HPDE6-E6E7 (cell line): ENCODE data around the gene CCDC187.
"Not testable (repeated sequence)": the region's sequence is repeated elsewhere in the genome, so short reads cannot be mapped to it uniquely, and the experiment has no call there.

Experiments
- DNase-seq: peaks from one replicate; pipeline ENCODE4 v3.0.0; 2011; ENCODE audit warnings: missing footprints; ENCODE audit errors: extremely low spot score

CCDC187 gene

GRCh38 chr9:136239135-136239982 is 64.5 kb downstream of the CCDC187 start:
- no peak for DNase-seq

GRCh38 chr9:136238342-136238732 is 65.6 kb downstream of the CCDC187 start:
- DNase-seq: no peak

- no peak for DNase-seq
Observed at GRCh38 chr9:136237486-136238341, 66.2 kb downstream of the CCDC187 start.

GRCh38 chr9:136236471-136237410 is 67.2 kb downstream of the CCDC187 start:
- DNase-seq: not testable (repeated sequence)

GRCh38 chr9:136235709-136236455 is 68.0 kb downstream of the CCDC187 start:
- DNase-seq: no peak

- no peak for DNase-seq
Observed at GRCh38 chr9:136235171-136235570, 68.7 kb downstream of the CCDC187 start.

- no peak for DNase-seq
Observed at GRCh38 chr9:136234597-136234996, 69.3 kb downstream of the CCDC187 start.

GRCh38 chr9:136233868-136234267 is 70.0 kb downstream of the CCDC187 start:
- DNase-seq: no peak

GRCh38 chr9:136233411-136233810 is 70.5 kb downstream of the CCDC187 start:
- no peak for DNase-seq

- DNase-seq: no peak
Observed at GRCh38 chr9:136232969-136233368, 70.9 kb downstream of the CCDC187 start.

GRCh38 chr9:136231478-136232297 is 72.2 kb downstream of the CCDC187 start:
- DNase-seq: no peak

GRCh38 chr9:136230773-136231172 is 73.1 kb downstream of the CCDC187 start:
- no peak for DNase-seq

- no peak for DNase-seq
Observed at GRCh38 chr9:136230365-136230764, 73.5 kb downstream of the CCDC187 start.

- DNase-seq: no peak
Observed at GRCh38 chr9:136229096-136230065, 74.5 kb downstream of the CCDC187 start.

- peak; percentile 97 for DNase-seq
Observed at GRCh38 chr9:136228107-136228875, 75.6 kb downstream of the CCDC187 start.

- DNase-seq: no peak
Observed at GRCh38 chr9:136226680-136227407, 77.0 kb downstream of the CCDC187 start.
